Measurements from ENCODE around the gene LINC01488. TPM values are rescaled to one million over a fixed set of nuclear protein-coding genes. Genes with fewer than 3 reads are reported as not detected.

Gene LINC01488
- polyA plus RNA-seq, 4 donors, result 0.03 TPM; not detected in 3

- DNase-seq (ENCODE audit: low read depth in 4 of 4, low spot score in 3 of 4), result no peak
Measured at GRCh38 chr11:69504127-69504526, 22.7 kb downstream of the LINC01488 start.

DNA sequence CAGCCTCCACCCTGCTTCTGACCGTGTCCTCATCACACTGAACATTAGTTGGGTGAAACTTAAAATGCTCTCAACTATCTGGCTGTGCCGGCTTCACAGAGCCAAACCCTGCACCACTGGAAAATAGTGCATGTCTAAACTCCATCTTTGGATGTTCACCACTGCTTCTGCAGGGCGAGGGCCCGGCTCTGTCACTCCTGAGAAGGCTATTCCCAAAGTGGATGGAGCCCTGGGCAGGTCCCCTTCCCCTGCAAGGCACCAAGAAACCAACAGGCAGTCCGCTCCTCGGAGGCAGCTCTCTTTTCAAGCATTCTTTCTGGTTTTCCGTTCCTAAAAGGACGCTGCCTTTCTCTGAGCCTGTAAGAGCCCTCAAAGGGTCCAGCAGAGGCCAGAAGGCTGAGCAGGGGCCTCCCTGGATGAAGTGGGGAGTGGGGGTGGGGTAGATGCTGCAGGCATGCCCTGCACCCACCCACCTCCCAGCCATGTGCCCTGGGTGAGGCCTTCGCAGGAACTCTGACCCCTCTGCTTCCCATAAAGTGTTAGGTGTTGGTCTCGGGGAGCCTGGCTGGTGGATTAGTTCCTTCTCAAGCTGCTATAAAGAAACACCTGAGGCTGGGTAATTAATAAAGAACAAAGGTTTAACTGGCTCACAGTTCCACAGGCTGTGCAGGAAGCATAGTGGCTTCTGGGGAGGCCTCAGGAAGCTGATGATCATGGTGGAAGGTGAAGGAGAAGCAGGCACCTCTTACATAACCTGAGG is 23.3 kb downstream of the LINC01488 start:
- no peak for DNase-seq (ENCODE audit: low read depth in 4 of 4, low spot score in 3 of 4)

- no peak for DNase-seq (ENCODE audit: low read depth in 4 of 4, low spot score in 3 of 4)
Measured at GRCh38 chr11:69508974-69509373, 27.5 kb downstream of the LINC01488 start.

DNA sequence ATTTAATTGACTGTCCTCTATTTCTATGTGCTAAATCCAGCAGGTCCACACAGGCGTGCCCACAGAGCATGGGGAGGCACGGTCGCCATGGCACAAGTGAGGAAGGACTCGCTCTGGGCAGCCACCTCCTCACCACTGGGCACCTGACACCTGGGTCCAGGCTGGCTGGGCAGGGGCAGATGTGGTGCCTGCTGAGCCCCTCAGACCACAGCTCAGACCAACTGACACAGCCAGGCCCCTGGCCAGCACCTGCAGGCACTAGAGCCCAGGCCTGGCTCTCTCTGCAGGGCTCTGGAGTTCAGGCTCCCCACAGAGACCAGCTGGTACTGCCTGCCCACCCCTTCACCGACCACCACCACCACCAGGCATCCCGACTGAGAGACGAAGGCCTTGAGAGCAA is 27.9 kb downstream of the LINC01488 start:
- DNase-seq (ENCODE audit: low read depth in 4 of 4, low spot score in 3 of 4), result no peak

- DNase-seq (ENCODE audit: low read depth in 4 of 4, low spot score in 3 of 4), result no peak
Measured at GRCh38 chr11:69509846-69510390, 28.5 kb downstream of the LINC01488 start.

DNA sequence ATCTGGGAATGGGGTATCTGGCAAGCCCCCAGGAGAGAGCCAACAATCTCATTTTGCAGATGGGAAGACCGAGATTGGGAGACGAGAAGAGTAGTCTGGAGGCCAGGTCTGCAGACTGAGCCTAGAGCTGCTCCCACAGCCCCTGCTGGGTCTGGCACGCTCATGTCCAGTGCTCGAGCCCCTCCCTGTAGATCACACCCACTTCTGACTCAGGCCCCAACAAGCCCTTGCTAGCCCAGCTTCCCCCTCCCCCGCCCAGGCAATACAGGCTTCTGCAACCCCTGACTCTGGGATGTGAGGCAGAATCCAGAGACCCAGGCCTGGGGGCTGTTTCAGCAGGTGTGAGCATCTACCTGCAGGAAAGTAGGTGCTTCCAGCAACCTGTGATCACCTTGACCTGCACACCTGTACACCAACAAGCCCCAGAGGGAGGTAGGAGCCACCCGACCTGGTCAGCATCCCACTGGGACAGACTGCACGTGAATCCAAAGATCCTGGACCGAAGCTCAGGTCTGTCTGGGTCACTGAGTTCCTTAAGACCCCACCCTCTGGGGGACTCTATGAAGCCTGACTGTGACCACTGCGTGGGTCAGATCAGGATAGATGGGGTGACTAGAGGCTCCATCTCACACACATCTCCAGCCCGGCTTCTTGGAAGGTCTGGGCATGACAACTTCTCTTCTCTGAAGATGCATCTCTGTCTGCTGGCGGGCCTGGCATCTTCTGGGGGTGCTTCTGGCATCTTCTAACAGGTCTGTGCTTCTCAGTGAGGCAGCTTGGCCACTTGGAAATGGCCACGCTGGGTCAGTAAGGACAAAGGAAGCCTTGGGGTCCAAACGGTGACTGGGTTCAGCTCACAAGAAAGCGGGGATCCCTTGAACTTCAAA is 29.3 kb downstream of the LINC01488 start:
- DNase-seq (ENCODE audit: low read depth in 4 of 4, low spot score in 3 of 4), result no peak

GRCh38 chr11:69511358-69512055 is 30.0 kb downstream of the LINC01488 start:
- DNase-seq (ENCODE audit: low read depth in 4 of 4, low spot score in 3 of 4), result no peak

DNA sequence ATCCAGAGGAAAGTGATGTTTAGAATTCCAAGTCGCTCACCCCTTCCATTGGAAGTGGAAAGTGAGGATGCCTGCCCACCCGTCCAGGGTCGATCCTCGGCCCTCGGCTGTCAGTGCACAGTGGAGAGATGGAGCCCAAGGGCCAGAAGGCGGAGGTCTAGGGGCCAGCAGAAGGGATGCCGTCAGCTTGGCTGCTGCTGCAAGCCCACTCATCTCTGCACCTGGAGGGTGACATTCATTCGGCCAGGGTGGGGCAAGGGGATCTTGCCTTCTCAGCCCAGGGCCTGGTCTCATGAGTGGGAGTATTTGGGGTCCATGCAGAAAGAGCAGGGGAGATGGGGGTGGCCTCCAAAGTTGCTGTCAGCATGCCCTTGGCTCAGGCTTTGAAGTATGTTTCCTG is 30.7 kb downstream of the LINC01488 start:
- DNase-seq (ENCODE audit: low read depth in 4 of 4, low spot score in 3 of 4), result no peak

- DNase-seq (ENCODE audit: low read depth in 4 of 4, low spot score in 3 of 4), result no peak
Measured at GRCh38 chr11:69512790-69513189, 31.3 kb downstream of the LINC01488 start.

DNA sequence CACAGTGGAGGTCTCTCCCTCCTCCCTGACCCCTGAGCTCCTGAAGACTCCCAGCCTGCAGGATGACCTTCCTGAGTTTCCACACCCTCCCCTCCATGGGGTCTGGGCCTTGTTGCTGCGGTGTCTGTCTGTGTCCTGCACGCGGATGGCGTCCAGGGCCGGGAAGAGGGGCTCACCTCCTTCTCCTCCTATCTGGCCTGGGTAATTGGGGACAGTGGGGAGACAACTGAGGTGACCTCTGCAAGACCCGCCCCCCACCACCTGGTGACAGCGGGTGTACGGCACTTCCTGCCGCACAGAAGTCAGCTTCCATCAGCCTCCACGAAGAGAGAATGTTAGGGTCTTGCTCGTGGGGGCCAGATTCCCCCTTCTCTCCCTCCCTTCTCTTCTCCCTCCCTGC is 31.7 kb downstream of the LINC01488 start:
- DNase-seq (ENCODE audit: low read depth in 4 of 4, low spot score in 3 of 4), result no peak

- no peak for DNase-seq (ENCODE audit: low read depth in 4 of 4, low spot score in 3 of 4)
Measured at GRCh38 chr11:69513663-69514224, 32.3 kb downstream of the LINC01488 start.

GRCh38 chr11:69514771-69515170 is 33.3 kb downstream of the LINC01488 start:
- DNase-seq (ENCODE audit: low read depth in 4 of 4, low spot score in 3 of 4), result no peak

DNA sequence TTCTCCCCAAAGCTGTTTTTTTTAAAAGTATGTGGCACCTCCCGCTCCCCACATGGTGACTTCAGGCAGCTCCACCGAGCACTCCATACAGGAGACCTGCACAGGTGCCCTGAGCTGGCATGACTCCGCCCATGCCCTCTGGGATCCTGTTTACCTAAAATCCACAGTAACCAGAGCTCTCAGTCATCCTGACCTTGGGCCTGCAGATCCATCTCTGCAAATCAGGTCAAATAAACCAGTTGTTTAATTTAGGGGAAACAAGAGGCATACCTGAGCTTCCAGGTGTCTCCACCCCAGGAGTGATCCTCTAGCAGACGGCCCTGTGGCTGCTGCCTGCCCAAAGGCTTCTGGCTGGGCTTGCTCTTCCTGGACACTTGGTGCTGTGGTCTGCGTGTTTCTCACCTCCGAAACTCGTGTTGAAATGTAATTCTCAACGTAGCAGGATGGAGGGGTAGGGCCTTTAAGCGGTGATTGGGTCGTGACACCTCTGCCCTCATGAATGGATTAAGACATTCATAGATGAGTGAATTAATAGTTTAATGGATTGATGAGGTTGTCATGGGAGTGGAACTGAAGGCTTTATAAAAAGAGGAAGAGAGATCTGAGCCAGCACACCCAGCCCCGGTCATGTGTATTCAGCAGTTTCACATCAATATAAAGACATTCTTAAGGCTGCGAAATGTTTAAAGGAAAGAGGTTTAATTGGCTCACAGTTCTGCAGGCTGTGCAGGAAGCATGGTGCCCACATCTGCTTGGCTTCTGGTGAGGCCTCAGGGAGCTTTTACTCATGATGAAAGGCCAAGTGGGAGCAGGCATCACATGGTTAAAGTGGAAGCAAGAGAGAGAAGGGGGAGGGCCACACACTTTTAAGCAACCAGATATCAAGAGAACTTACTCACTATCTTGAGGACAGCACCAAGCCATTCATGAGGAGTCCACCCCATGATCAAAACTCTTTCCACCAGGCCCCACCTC is 34.1 kb downstream of the LINC01488 start:
- DNase-seq (ENCODE audit: low read depth in 4 of 4, low spot score in 3 of 4), result no peak

DNA sequence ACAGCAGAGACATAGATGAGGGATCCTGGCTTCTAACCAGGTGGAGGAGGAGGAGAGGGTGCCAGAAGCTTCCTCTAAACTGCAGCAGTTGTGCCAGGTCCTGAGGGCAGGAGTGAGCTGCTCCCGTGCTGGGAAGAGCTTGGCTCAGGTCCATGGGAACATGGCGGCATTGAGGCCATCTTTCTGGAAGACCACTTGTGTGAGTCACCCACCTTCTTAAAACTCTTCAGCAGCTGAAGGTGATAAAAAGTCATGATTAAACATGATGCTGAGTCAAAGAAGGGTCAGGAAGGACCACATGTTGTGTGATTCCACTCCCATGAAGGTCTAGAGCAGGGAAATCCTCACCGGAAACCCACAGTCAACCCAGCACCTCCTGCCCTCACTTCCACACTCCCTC is 35.1 kb downstream of the LINC01488 start:
- DNase-seq (ENCODE audit: low read depth in 4 of 4, low spot score in 3 of 4), result no peak

DNA sequence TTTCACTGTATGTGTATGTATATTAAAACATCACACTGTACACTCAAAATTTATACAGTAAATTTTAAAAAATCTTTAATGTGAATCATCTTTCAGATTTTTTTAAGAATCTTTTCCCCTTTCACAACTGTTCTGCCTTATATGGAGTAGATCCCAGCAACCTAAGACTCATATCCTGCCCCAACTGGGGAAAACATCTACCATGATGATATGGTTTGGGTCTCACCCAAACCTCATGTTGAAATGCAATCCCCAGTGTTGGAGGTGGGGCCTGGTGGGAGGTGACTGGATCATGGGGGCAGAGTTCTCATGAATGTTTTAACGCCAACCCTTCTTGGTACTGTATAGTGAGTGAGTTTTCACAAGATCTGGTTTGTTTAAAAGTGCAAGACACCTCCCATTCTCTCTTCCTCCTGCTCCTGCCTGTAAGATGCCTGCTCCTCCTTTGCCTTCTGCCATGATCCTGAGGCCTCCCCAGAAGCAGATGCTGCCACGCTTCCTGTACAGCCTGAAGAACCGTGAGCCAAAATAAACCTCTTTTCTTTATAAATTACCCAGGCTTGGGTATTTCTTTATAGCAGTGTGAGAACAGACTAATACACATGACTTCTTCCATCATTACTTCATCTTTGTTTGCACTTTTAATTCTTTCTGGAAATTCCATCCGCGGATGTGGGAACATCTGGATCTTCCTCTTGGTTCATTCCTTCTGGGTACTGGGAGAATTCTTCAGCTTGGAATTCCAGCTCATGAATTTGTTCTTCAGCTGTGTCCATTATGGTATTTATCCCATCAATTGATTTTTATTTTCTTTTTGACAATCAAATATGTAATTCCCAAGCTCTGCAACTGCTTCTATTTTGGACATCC is 36.9 kb downstream of the LINC01488 start:
- DNase-seq (ENCODE audit: low read depth in 4 of 4, low spot score in 3 of 4), result no peak

DNA sequence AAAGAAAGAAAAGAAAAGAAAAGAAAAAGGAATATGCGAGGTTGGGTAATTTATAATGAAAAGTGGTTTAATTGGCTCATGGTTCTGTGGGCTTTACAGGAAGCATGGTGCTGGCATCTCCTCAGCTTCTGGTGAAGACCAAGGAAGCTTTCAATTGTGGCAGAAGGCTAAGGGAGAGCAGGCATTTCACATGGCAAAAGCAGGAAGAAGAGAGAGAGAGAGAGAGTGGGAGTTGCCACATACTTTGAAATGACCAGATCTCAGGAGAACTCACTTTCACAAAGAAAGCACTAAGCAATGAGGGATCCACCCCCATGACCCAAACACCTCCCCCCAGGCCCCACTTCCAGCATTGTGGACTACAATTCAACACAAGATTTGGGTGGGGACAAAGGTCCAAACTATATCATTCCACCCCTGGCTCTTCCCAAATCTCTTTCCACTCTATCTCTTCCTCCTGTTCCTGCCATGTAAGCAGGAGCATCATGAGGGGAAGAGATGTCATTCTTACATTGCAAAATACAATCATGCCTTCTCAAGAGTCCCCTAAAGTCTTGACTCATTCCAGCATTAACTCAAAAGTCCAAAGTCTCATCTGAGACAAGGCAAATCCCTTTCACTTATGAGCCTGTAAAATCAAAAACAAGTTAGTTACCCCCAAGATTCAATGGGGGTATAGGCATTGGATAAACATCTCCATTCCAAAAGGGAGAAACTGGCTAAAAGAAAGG is 38.9 kb downstream of the LINC01488 start:
- DNase-seq (ENCODE audit: low read depth in 4 of 4, low spot score in 3 of 4), result no peak

DNA sequence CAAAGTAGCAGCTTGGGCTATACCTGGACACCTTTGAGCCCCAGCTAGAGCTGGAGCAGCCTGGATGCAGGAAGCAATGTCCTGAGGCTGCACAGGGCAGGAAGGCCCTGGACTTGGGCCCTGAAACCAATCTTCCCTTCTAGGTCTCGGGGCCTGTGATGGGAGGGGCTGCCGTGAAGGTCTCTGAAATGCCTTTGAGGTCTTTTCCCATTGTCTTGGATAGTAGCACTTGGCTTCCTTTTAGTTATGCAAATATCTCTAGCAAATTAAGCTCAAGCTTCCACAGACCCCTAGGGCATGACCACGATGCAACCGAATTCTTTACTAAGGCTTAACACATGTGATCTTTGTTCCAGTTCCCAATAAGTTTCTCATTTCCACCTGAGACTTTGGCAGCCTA is 40.0 kb downstream of the LINC01488 start:
- DNase-seq (ENCODE audit: low read depth in 4 of 4, low spot score in 3 of 4), result no peak

DNA sequence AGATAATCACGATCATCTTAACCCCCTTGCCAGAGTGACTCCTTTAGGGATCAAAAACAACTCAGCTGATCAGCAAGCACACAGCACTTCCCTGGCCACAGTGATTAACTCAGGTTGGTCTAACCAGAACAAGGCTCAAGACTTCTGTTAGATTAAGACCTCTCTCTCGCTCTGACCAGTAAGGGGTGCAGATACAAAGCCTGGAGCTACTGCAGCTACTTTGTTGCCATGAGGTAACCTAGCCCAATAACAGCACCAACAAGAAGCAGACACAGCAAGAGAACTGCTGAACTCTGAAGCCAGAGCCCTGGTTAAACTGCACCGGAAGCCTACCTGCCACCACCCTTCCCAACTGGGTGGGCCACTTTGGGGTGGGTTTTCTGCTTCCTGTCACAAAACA is 42.0 kb downstream of the LINC01488 start:
- no peak for DNase-seq (ENCODE audit: low read depth in 4 of 4, low spot score in 3 of 4)
